Caco-2 (cell line): ENCODE data around the gene AFF1. TPM values are rescaled to one million over a fixed set of nuclear protein-coding genes. Genes with fewer than 3 reads are reported as not detected.

Experiments used
- BruUV-seq: library from RNA; stranded (reverse); fragments of 400-500 nt; replicated peaks from 2 replicates; lab custom pipeline; 2021; lab: Mats Ljungman, UMichigan
- CTCF ChIA-PET: fragments of 300-600 bp; sonication (Branson Sonifier 250); formaldehyde crosslinking; loops from one replicate; lab custom pipeline; 2022; ENCODE audit warnings: antibody characterized with exemption; lab: Charles Lee
- POLR2A ChIA-PET: fragments of 300-600 bp; sonication (Branson Sonifier 250); formaldehyde crosslinking; loops from one replicate; lab custom pipeline; 2022; ENCODE audit warnings: antibody characterized with exemption; lab: Charles Lee
- DNase-seq, 2 experiments: peaks; one replicate each; pipeline versions ENCODE4 v3.0.0 to v3.0.0-alpha.2; 2020 to 2022
- H3K27me3 ChIP-seq: replicated peaks from 2 replicates; pipeline ENCODE4 v1.6.0; 2011; ENCODE audit warnings: low read length; ENCODE audit not compliant: control insufficient read depth, insufficient read depth
- H3K36me3 ChIP-seq: 2 replicates; pipeline ENCODE4 v1.5.1; 2011; ENCODE audit warnings: low read length; ENCODE audit not compliant: control insufficient read depth, insufficient read depth
- H3K4me1 ChIP-seq: fragments of 250-450 bp; sonication (Bioruptor Pico); 2 replicates; pipeline ENCODE4 v1.5.1; 2020; ENCODE audit warnings: mild to moderate bottlenecking
- H3K4me3 ChIP-seq: 2 replicates; pipeline ENCODE4 v1.5.1; 2011; ENCODE audit warnings: low read depth, mild to moderate bottlenecking, control low read depth, low read length
- H3K9me3 ChIP-seq: fragments of 250-450 bp; sonication (Bioruptor Pico); 2 replicates; pipeline ENCODE4 v1.5.1; 2020; ENCODE audit warnings: mild to moderate bottlenecking, moderate library complexity
- H3K27ac Mint-ChIP-seq: one replicate; pipeline ENCODE4 v1.8.0; 2022; ENCODE audit warnings: mixed read lengths; ENCODE audit not compliant: unreplicated experiment
- H3K27me3 Mint-ChIP-seq: one replicate; pipeline ENCODE4 v1.8.0; 2022; ENCODE audit warnings: mixed read lengths; ENCODE audit not compliant: insufficient read depth, unreplicated experiment
- H3K36me3 Mint-ChIP-seq: one replicate; pipeline ENCODE4 v1.8.0; 2022; ENCODE audit warnings: mild to moderate bottlenecking, mixed read lengths; ENCODE audit not compliant: insufficient read depth, unreplicated experiment
- H3K4me1 Mint-ChIP-seq: one replicate; pipeline ENCODE4 v1.8.0; 2022; ENCODE audit warnings: low read depth, mixed read lengths; ENCODE audit not compliant: unreplicated experiment
- H3K4me3 Mint-ChIP-seq: one replicate; pipeline ENCODE4 v1.8.0; 2022; ENCODE audit warnings: mild to moderate bottlenecking, moderate library complexity, mixed read lengths; ENCODE audit not compliant: unreplicated experiment
- H3K9me3 Mint-ChIP-seq: one replicate; pipeline ENCODE4 v1.8.0; 2022; ENCODE audit warnings: mixed read lengths; ENCODE audit not compliant: unreplicated experiment
- intact Hi-C: fragments of 100-400 bp; cut with micrococcal nuclease; formaldehyde crosslinking; loops from one replicate; pipeline ENCODE4 v1.10.0; 2022; ENCODE audit not compliant: unreplicated experiment
- total RNA-seq: library from RNA; stranded (reverse); gene quantifications from 2 replicates; pipeline ENCODE4 v1.2.3, GENCODE V29; 2022
- TF ChIP-seq, protein P1 (sequence below), 2 experiments: fragments of 200-600 bp in 1 of 2; IDR thresholded peaks; 1 replicate in 1 of 2; 2 replicates in 1 of 2; pipeline versions ENCODE4 v1.5.1 to v1.8.0; 2011 to 2022; ENCODE audit warnings: antibody characterized with exemption in 1 of 2, control low read depth in 1 of 2, inconsistent platforms in 1 of 2, low read depth in 1 of 2, low read length in 1 of 2, mild to moderate bottlenecking in 1 of 2, moderate library complexity in 1 of 2; ENCODE audit not compliant: insufficient read depth in 1 of 2, severe bottlenecking in 1 of 2, unreplicated experiment in 1 of 2

Gene AFF1
- total RNA-seq, 1 experiment from 2014 or later = 48.3 TPM

- Histone ChIP-seq H3K9me3 (no peaks in the 10 kb centered on the region), H3K36me3 (no peaks in the 10 kb centered on the region; the same call in 1 of the 2 replicates), H3K27me3 (no peaks in the 10 kb centered on the region), H3K4me1 (peaks cover 43% of the 10 kb centered on the region), H3K4me3 (no peak overlapping the region)
- CTCF ChIA-PET = no interaction called here
- POLR2A ChIA-PET = no interaction called here
- TF ChIP-seq, protein P1, sequence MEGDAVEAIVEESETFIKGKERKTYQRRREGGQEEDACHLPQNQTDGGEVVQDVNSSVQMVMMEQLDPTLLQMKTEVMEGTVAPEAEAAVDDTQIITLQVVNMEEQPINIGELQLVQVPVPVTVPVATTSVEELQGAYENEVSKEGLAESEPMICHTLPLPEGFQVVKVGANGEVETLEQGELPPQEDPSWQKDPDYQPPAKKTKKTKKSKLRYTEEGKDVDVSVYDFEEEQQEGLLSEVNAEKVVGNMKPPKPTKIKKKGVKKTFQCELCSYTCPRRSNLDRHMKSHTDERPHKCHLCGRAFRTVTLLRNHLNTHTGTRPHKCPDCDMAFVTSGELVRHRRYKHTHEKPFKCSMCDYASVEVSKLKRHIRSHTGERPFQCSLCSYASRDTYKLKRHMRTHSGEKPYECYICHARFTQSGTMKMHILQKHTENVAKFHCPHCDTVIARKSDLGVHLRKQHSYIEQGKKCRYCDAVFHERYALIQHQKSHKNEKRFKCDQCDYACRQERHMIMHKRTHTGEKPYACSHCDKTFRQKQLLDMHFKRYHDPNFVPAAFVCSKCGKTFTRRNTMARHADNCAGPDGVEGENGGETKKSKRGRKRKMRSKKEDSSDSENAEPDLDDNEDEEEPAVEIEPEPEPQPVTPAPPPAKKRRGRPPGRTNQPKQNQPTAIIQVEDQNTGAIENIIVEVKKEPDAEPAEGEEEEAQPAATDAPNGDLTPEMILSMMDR (IDR thresholded peaks at IDR 0.05; ENCODE audit: insufficient read depth in 1 of 2, low read depth in 1 of 2, low read length in 1 of 2, severe bottlenecking in 1 of 2, unreplicated experiment in 1 of 2) = no peak
- BruUV-seq = no TSS peak
- peaks cover 23% of the 10 kb centered on the region for H3K4me1 Mint-ChIP-seq
- peak in 1 of 2 experiments; percentile 22 for DNase-seq
- intact Hi-C loops = no loop called here
- no peaks in the 10 kb centered on the region for H3K9me3 Mint-ChIP-seq
- no peak overlapping the region for H3K4me3 Mint-ChIP-seq
- peak overlapping the region; percentile 35 for H3K27ac Mint-ChIP-seq
- peaks cover 13% of the 10 kb centered on the region for H3K36me3 Mint-ChIP-seq
- H3K27me3 Mint-ChIP-seq = no peaks in the 10 kb centered on the region
Measured at GRCh38 chr4:87103691-87104187, 168.9 kb downstream of the AFF1 start.

DNA sequence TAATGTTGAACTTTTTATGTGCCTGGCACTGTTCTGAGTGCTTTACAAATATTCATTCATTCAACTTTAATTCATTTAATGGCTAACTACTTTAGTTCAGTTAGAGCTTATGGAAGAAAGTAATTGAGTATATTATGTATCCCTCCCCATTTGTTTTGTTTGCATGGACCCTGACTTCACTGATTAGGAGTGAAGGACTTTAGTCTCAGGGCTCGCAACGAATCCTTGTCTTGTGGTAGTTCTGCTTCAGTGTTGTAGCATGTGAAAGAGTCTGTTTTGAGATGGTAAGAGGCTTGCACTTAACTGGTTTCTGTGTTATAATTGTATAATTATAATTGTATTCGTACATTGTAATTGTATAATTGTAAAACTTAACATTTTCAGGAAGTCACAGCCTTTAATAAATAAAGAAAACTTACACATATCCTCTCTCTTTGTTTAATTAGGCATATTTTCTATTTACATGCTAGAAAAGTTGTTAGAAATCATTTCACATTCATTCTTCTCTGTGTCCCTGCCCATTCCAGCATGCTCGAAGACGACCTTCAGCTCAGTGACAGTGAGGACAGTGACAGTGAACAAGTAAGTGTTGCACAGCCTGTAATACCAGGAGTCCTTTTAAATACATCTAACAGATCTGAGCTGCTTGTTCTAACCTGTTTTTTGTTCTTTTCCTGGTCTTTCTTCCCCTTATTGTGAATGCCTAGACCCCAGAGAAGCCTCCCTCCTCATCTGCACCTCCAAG, 170.5 kb downstream of the AFF1 start:
- intact Hi-C loops = loop anchor here (1.0 kb wide), 1 partner anchor 16 kb away; no protein-coding TSS in a partner anchor
- TF ChIP-seq, protein P1 (IDR thresholded peaks at IDR 0.05; ENCODE audit: insufficient read depth in 1 of 2, low read depth in 1 of 2, low read length in 1 of 2, severe bottlenecking in 1 of 2, unreplicated experiment in 1 of 2) = no peak
- Mint-ChIP-seq H3K9me3 (no peaks in the 10 kb centered on the region), H3K4me3 (peak overlapping the region; percentile 32), H3K27me3 (no peaks in the 10 kb centered on the region), H3K36me3 (peaks cover 17% of the 10 kb centered on the region), H3K4me1 (peaks cover 21% of the 10 kb centered on the region), H3K27ac (peak overlapping the region; percentile 82)
- peaks cover 36% of the 10 kb centered on the region for H3K4me1 ChIP-seq
- no TSS peak for BruUV-seq
- H3K27me3 ChIP-seq = no peaks in the 10 kb centered on the region
- no peaks in the 10 kb centered on the region for H3K9me3 ChIP-seq
- no peaks in the 10 kb centered on the region; the same call in 1 of the 2 replicates for H3K36me3 ChIP-seq
- H3K4me3 ChIP-seq = no peak overlapping the region
- ChIA-PET CTCF (interaction anchor here (0.5 kb wide), 1 partner anchor 200 kb away, joined by 3 read pairs; no protein-coding TSS in a partner anchor), POLR2A (interaction anchor here (1.1 kb wide), 1 partner anchor 16 kb away, joined by 3 read pairs; no protein-coding TSS in a partner anchor)
- DNase-seq = peak in 1 of 2 experiments; percentile 26

GRCh38 chr4:87108142-87108546, 173.3 kb downstream of the AFF1 start:
- ChIA-PET POLR2A (interaction anchor here (0.6 kb wide), 1 partner anchor 121 kb away, joined by 10 read pairs; no protein-coding TSS in a partner anchor), CTCF (no interaction called here)
- H3K36me3 ChIP-seq = no peaks in the 10 kb centered on the region; the same call in none of the 2 replicates
- intact Hi-C loops = no loop called here
- no peak for DNase-seq
- Mint-ChIP-seq H3K4me1 (peaks cover 26% of the 10 kb centered on the region), H3K27me3 (no peaks in the 10 kb centered on the region), H3K27ac (no peak overlapping the region), H3K4me3 (no peak overlapping the region), H3K36me3 (peaks cover 33% of the 10 kb centered on the region), H3K9me3 (no peaks in the 10 kb centered on the region)
- no peaks in the 10 kb centered on the region for H3K9me3 ChIP-seq
- no TSS peak for BruUV-seq
- TF ChIP-seq, protein P1 (IDR thresholded peaks at IDR 0.05; ENCODE audit: insufficient read depth in 1 of 2, low read depth in 1 of 2, low read length in 1 of 2, severe bottlenecking in 1 of 2, unreplicated experiment in 1 of 2) = no peak
- H3K27me3 ChIP-seq = no peaks in the 10 kb centered on the region
- peaks cover 46% of the 10 kb centered on the region for H3K4me1 ChIP-seq
- H3K4me3 ChIP-seq = no peak overlapping the region
